Activated naive CD8-positive, alpha-beta T cell treated with anti-CD3 and anti-CD28 coated beads for 36 hours (primary cell): ENCODE measurements around the gene PRRX2. TPM values are rescaled to one million over a fixed set of nuclear protein-coding genes. Genes with fewer than 3 reads are reported as not detected.
A peak's percentile ranks its signal among the peaks of the same experiment; 100 is the strongest.

Experiments used
- DNase-seq: peaks from one replicate; pipeline ENCODE4 v3.0.0; 2021
- H3K27ac Mint-ChIP-seq: one replicate; pipeline ENCODE4 v1.8.0; 2022; ENCODE audit warnings: mild to moderate bottlenecking, moderate library complexity, mixed read lengths
- H3K27me3 Mint-ChIP-seq: one replicate; pipeline ENCODE4 v1.8.0; 2022; ENCODE audit warnings: mild to moderate bottlenecking, mixed read lengths
- H3K36me3 Mint-ChIP-seq: one replicate; pipeline ENCODE4 v1.8.0; 2021; ENCODE audit warnings: mild to moderate bottlenecking, mixed read lengths
- H3K4me1 Mint-ChIP-seq: one replicate; pipeline ENCODE4 v1.8.0; 2021; ENCODE audit warnings: mixed read lengths
- H3K4me3 Mint-ChIP-seq: one replicate; pipeline ENCODE4 v1.8.0; 2022; ENCODE audit warnings: mild to moderate bottlenecking, moderate library complexity, mixed read lengths
- H3K9me3 Mint-ChIP-seq: one replicate; pipeline ENCODE4 v1.8.0; 2022; ENCODE audit warnings: mixed read lengths
- total RNA-seq, 2 experiments: library from RNA; stranded (reverse); gene quantifications; one replicate each; pipeline ENCODE4 v1.2.3, GENCODE V29; 2021

The PRRX2 gene
- total RNA-seq, 2 experiments from 2014 or later, result 0.66 to 0.76 TPM

- Mint-ChIP-seq H3K4me1 (peaks cover 2% of the 10 kb centered on the region), H3K27ac (no peak overlapping the region), H3K27me3 (peaks cover 57% of the 10 kb centered on the region), H3K36me3 (no peaks in the 10 kb centered on the region), H3K9me3 (peaks cover 4% of the 10 kb centered on the region), H3K4me3 (no peak overlapping the region)
- no peak for DNase-seq
Measured at GRCh38 chr9:129695870-129696269, 30.4 kb downstream of the PRRX2 start.

DNA sequence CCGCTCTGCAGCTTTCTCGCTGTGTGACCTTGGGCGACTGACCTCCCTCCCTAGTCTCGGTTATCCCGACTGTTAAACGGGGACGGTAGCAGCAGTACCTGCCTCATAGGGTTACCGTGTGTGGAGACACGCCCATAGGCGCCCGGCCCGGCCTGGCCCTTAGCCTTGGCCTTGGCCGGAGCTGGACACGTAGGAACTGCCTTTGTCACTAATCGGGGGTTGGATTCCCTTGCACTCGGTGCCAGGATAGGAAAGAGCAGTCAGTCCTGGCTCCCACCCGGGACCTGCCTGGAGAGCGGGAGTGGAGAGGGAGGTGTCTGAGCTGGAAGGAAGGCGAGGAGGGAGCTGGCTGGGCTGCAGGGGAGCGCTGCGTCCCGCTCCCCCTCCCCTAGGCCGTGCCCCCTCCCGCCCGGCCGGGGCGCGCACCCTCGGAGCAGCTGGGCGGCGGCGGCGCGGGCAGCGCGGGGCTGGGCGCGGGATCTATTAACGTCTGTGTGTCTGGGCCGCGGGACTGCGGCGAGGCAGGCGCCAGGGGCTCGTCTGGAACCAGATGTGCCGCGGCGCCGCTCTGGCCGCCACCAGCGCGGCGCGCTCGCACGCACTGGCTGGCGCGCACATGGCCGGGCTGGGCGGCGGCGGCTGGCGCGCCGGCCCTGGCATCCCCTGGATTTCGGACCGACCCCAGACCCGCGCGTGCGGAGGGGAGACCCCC is 31.7 kb downstream of the PRRX2 start:
- H3K9me3 Mint-ChIP-seq, result peaks cover 4% of the 10 kb centered on the region
- no peak overlapping the region for H3K27ac Mint-ChIP-seq
- peak overlapping the region; percentile 72 for H3K4me3 Mint-ChIP-seq
- DNase-seq, result peak; percentile 44
- H3K4me1 Mint-ChIP-seq, result peaks cover 2% of the 10 kb centered on the region
- peaks cover 64% of the 10 kb centered on the region for H3K27me3 Mint-ChIP-seq
- H3K36me3 Mint-ChIP-seq, result no peaks in the 10 kb centered on the region

GRCh38 chr9:129697656-129698253 is 32.3 kb downstream of the PRRX2 start:
- H3K9me3 Mint-ChIP-seq, result no peaks in the 10 kb centered on the region
- H3K36me3 Mint-ChIP-seq, result no peaks in the 10 kb centered on the region
- peaks cover 2% of the 10 kb centered on the region for H3K4me1 Mint-ChIP-seq
- DNase-seq, result peak; percentile 41
- H3K27ac Mint-ChIP-seq, result peak overlapping the region; percentile 71
- peak overlapping the region; percentile 45 for H3K4me3 Mint-ChIP-seq
- peaks cover 64% of the 10 kb centered on the region for H3K27me3 Mint-ChIP-seq

DNA sequence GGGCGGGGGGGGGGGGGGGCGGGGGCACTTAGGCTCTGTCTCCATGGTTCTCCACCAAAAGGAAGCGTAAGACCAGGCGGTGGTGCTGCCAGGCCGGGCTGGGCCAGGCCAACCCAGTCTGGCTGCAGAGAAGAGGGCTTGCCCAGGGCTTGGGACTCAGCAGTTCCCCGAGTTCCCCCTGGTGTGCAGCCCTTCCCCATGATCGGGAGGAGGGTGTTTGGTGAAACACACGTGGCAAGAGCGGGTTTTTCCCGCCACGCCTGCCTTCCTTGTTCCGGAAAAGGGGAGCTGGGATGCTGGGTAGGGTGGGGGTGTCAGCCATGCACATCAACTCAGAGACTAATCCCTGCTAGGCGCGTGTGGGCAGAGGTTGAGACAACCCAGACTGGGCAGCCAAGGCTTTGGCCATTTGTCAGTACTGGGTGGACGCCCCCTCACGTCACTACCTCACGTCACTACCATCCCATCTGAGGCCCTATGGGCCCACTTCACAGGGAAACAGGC is 32.9 kb downstream of the PRRX2 start:
- DNase-seq, result no peak
- Mint-ChIP-seq H3K27me3 (peaks cover 66% of the 10 kb centered on the region), H3K27ac (no peak overlapping the region), H3K4me1 (peaks cover 2% of the 10 kb centered on the region), H3K9me3 (no peaks in the 10 kb centered on the region), H3K36me3 (no peaks in the 10 kb centered on the region), H3K4me3 (peak overlapping the region; percentile 7)

DNA sequence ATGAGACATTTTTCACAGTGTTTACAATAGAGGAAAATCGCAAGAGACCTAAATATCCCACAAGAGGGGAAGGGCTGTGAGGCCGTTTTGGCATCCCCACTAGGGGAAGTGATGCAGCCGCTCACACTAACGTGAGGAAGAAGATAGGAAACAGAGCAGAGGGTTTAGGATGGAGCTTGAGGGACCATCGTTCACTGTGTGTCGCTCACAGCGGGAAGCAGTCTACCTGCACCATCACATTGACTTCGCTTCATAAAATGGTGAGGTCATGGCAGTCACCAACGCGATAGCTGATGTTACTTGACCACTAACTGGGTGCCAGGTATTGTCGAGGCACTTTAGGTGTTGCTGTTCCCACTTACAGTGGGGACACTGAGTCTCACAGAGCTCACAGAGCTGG is 35.6 kb downstream of the PRRX2 start:
- DNase-seq, result no peak
- H3K4me3 Mint-ChIP-seq, result no peak overlapping the region
- H3K27me3 Mint-ChIP-seq, result peaks cover 52% of the 10 kb centered on the region
- H3K27ac Mint-ChIP-seq, result no peak overlapping the region
- no peaks in the 10 kb centered on the region for H3K9me3 Mint-ChIP-seq
- H3K4me1 Mint-ChIP-seq, result peaks cover 2% of the 10 kb centered on the region
- no peaks in the 10 kb centered on the region for H3K36me3 Mint-ChIP-seq

GRCh38 chr9:129701549-129701948 is 36.1 kb downstream of the PRRX2 start:
- H3K4me1 Mint-ChIP-seq, result peaks cover 2% of the 10 kb centered on the region
- H3K27ac Mint-ChIP-seq, result no peak overlapping the region
- peaks cover 48% of the 10 kb centered on the region for H3K27me3 Mint-ChIP-seq
- DNase-seq, result no peak
- no peaks in the 10 kb centered on the region for H3K36me3 Mint-ChIP-seq
- no peaks in the 10 kb centered on the region for H3K9me3 Mint-ChIP-seq
- no peak overlapping the region for H3K4me3 Mint-ChIP-seq

- H3K4me3 Mint-ChIP-seq, result no peak overlapping the region
- H3K9me3 Mint-ChIP-seq, result no peaks in the 10 kb centered on the region
- no peaks in the 10 kb centered on the region for H3K36me3 Mint-ChIP-seq
- DNase-seq, result no peak
- peaks cover 39% of the 10 kb centered on the region for H3K27me3 Mint-ChIP-seq
- no peak overlapping the region for H3K27ac Mint-ChIP-seq
- H3K4me1 Mint-ChIP-seq, result no peaks in the 10 kb centered on the region
Measured at GRCh38 chr9:129702589-129703520, 37.4 kb downstream of the PRRX2 start.

GRCh38 chr9:129703667-129704355 is 38.4 kb downstream of the PRRX2 start:
- no peaks in the 10 kb centered on the region for H3K9me3 Mint-ChIP-seq
- peaks cover 31% of the 10 kb centered on the region for H3K27me3 Mint-ChIP-seq
- no peak overlapping the region for H3K4me3 Mint-ChIP-seq
- no peaks in the 10 kb centered on the region for H3K36me3 Mint-ChIP-seq
- H3K4me1 Mint-ChIP-seq, result no peaks in the 10 kb centered on the region
- DNase-seq, result no peak
- H3K27ac Mint-ChIP-seq, result no peak overlapping the region

DNA sequence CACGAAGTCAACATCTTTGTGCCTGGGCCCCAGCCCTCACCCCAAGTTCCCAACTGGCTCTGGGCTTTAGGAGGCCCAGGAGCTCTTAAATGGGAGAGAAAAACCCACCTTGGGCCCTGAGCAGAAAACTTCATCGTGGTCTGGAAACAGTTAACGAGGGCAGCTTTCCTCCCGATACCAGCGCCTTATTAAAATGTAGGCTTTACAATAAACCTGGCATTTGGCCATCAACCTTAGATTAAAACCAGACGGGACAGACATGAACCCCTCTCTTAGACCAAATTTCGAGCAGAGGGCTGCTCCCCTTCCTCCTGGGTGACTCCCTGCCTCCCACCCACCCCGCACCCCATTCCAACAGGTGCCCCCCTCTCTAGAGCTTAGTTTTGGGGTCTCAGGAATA is 39.4 kb downstream of the PRRX2 start:
- H3K4me1 Mint-ChIP-seq, result no peaks in the 10 kb centered on the region

GRCh38 chr9:129708793-129709192 is 43.3 kb downstream of the PRRX2 start:
- H3K9me3 Mint-ChIP-seq, result no peaks in the 10 kb centered on the region
- H3K36me3 Mint-ChIP-seq, result no peaks in the 10 kb centered on the region
- peaks cover 6% of the 10 kb centered on the region for H3K27me3 Mint-ChIP-seq
- H3K4me3 Mint-ChIP-seq, result no peak overlapping the region
- DNase-seq, result no peak
- H3K4me1 Mint-ChIP-seq, result peaks cover 15% of the 10 kb centered on the region
- no peak overlapping the region for H3K27ac Mint-ChIP-seq

More for the DNA sequence above, 39.4 kb downstream of the PRRX2 start:
- peaks cover 21% of the 10 kb centered on the region for H3K27me3 Mint-ChIP-seq
- H3K27ac Mint-ChIP-seq, result no peak overlapping the region
- H3K9me3 Mint-ChIP-seq, result no peaks in the 10 kb centered on the region
- no peak for DNase-seq
- no peak overlapping the region for H3K4me3 Mint-ChIP-seq
- no peaks in the 10 kb centered on the region for H3K36me3 Mint-ChIP-seq

DNA sequence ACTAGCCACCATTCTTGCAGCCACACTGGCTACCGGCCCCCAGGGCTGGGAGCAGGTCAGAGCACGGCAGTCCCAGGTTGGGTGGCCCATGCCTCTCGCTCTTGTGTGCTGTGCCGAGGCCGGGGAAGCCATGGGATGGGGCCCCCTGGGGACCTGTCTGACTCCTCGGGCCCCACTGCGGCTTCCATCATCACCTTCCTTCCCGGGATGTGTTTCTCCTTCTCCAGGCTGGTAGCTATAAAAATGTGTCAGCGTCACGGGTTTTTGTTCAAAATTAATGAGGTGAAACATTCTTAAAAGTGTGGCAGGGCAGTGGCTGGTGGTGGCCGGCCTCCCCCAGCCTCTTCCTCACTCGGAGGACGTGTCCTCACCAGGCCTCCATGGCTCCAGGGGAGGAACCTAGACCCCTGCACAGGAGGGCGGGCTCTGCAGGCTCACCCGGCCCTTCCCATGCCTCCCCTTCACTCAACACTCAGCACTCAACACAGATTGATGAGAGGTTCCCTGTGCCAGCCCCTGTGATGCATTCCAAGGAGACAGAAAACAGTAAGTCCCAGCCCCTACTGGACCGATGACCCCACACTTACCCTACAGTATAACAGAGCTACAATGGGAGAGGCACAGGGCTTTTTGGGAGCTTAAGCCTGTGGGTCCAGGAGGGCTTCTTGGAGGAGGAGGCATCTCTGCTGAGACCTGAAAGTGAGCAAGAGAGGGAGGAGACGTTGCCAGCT is 44.2 kb downstream of the PRRX2 start:
- no peak for DNase-seq
- H3K27ac Mint-ChIP-seq, result no peak overlapping the region
- no peaks in the 10 kb centered on the region for H3K36me3 Mint-ChIP-seq
- H3K4me3 Mint-ChIP-seq, result no peak overlapping the region
- H3K27me3 Mint-ChIP-seq, result peaks cover 6% of the 10 kb centered on the region
- peaks cover 15% of the 10 kb centered on the region for H3K4me1 Mint-ChIP-seq
- H3K9me3 Mint-ChIP-seq, result no peaks in the 10 kb centered on the region

- H3K27ac Mint-ChIP-seq, result no peak overlapping the region
- H3K9me3 Mint-ChIP-seq, result no peaks in the 10 kb centered on the region
Measured at GRCh38 chr9:129710169-129710453, 44.7 kb downstream of the PRRX2 start.

GRCh38 chr9:129712634-129713401 is 47.4 kb downstream of the PRRX2 start:
- DNase-seq, result peak; percentile 11
- peaks cover 15% of the 10 kb centered on the region for H3K4me1 Mint-ChIP-seq
- H3K9me3 Mint-ChIP-seq, result no peaks in the 10 kb centered on the region
- H3K36me3 Mint-ChIP-seq, result no peaks in the 10 kb centered on the region
- peaks cover 15% of the 10 kb centered on the region for H3K27me3 Mint-ChIP-seq
- H3K27ac Mint-ChIP-seq, result no peak overlapping the region
- H3K4me3 Mint-ChIP-seq, result no peak overlapping the region

More at GRCh38 chr9:129710169-129710453, 44.7 kb downstream of the PRRX2 start:
- no peak overlapping the region for H3K4me3 Mint-ChIP-seq
- peaks cover 15% of the 10 kb centered on the region for H3K4me1 Mint-ChIP-seq
- peaks cover 10% of the 10 kb centered on the region for H3K27me3 Mint-ChIP-seq
- DNase-seq, result no peak
- no peaks in the 10 kb centered on the region for H3K36me3 Mint-ChIP-seq

GRCh38 chr9:129713402-129713679 is 47.9 kb downstream of the PRRX2 start:
- Mint-ChIP-seq H3K9me3 (no peaks in the 10 kb centered on the region), H3K27ac (no peak overlapping the region), H3K27me3 (peaks cover 15% of the 10 kb centered on the region)

More at GRCh38 chr9:129713402-129713679, 47.9 kb downstream of the PRRX2 start:
- DNase-seq, result no peak
- H3K4me3 Mint-ChIP-seq, result no peak overlapping the region
- peaks cover 15% of the 10 kb centered on the region for H3K4me1 Mint-ChIP-seq
- H3K36me3 Mint-ChIP-seq, result no peaks in the 10 kb centered on the region
